ENCODE data around the gene FTO.

Gene FTO

DNA sequence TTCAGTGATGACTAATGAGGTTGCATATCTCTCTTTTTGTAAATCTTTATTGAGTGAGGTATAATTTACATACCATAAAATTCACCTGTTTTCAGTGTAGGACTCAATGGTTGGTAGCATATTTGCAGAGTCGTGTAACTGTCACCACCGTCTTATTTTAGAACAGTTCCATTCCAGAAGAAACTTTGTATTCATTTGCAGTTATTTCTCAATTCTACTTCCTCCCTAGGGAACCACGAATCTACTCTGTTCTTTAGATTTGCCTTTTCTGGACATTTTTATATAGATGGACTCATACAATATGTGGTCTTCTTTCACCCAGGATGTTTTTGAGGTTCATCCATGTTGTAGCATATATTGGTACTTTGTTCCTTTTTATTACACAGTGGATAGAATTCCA is 3.7 kb downstream of the FTO start:
- DNase-seq (ENCODE audit: insufficient read length, low spot score) (no peak), FAIRE-seq (no peak)

DNA sequence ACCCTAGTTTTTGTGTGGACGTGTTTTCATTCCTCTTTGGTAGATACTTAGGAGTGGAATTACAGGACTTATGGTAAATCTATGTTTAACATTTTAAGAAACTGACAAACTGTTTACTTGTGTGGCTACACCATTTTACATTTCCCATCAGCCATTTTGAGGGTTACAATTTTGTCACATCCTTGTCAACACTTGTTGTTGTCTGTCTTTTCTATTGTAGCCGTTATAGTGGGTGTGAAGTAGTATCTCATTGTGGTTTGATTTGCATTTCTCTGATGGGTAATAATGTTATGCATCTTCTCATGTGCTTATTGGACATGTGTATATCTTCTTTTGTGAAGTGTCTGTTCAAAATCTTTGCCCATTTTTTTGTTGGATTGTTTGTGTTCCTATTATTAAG is 4.5 kb downstream of the FTO start:
- FAIRE-seq: no peak

DNA sequence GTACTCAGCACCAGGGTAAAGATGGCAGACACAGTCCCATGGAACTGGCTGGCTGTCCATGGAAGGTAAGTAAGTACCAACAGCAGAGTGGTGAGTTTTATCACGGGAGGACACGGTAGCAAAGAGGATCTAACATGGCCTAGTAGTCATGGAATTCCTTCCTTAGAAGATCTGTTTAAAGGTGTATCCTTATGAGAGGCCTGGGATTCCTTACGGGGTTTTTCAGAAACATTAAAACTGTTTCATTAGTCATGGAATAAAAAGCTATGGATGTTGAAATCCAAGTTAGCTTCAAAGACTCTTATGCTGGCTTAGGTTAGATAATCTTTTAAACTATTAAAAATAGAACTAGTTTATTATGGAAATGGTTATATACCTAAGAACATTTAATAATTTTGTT is 7.4 kb downstream of the FTO start:
- DNase-seq (ENCODE audit: insufficient read length, low spot score): no peak
- FAIRE-seq: no peak

More for the DNA sequence above, 4.5 kb downstream of the FTO start:
- no peak for DNase-seq (ENCODE audit: insufficient read length, low spot score)

DNA sequence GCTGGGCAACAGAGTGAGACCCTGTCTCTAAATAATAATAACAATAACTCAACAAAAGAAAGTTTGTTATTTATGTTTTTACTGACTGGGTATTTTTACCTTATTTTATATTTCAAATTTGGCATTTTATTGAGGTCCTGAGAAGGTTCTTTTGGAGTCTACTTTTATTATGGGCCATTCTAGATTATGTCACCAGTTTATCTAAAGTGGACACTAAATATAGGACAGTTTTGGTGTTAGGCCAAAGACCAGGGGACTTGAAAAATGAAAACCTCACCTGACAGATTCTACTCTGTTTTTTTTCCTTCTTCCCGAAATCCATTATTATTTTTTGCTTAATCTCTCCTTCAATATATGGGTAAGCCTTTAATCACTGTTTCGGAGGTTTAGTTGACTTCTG is 8.1 kb downstream of the FTO start:
- no peak for DNase-seq (ENCODE audit: insufficient read length, low spot score)
- no peak for FAIRE-seq

DNA sequence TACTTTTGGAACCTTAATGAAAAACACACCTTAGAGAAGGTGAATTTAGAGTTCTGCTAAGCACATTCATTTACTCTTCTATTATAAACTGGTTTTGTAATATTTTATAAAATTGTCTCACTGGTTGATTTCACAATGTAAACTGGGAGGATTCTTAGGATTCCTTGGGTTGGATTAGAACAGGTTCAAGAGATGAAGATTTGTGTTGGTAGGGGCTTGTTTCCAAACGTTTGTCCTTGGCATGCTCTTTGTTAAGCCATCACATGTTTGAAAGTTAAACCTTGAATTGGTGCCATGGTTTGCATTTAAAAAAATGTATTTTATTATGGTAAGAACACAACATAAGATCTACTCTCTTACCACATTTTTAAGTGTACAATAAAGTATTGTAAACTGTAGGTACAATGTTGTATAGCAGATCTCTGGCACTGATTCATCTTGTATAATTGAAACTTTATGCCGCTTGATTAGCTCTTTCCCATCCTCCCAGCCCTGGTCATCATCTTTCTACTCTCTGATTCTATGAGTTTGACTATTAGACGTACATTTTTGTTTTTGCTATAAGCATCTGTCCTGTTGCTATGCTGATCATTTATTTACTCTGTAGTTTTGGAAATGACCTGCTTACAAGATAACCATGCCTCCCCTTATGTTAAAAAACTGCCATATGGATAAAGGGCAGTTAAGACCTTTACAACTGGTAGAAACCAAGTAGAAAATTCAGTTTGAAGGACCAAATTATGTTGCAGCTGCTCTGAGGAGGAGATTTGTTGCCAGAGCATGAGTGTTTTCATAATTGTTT is 9.6 kb downstream of the FTO start:
- FAIRE-seq (no peak), DNase-seq (ENCODE audit: insufficient read length, low spot score) (no peak)

DNA sequence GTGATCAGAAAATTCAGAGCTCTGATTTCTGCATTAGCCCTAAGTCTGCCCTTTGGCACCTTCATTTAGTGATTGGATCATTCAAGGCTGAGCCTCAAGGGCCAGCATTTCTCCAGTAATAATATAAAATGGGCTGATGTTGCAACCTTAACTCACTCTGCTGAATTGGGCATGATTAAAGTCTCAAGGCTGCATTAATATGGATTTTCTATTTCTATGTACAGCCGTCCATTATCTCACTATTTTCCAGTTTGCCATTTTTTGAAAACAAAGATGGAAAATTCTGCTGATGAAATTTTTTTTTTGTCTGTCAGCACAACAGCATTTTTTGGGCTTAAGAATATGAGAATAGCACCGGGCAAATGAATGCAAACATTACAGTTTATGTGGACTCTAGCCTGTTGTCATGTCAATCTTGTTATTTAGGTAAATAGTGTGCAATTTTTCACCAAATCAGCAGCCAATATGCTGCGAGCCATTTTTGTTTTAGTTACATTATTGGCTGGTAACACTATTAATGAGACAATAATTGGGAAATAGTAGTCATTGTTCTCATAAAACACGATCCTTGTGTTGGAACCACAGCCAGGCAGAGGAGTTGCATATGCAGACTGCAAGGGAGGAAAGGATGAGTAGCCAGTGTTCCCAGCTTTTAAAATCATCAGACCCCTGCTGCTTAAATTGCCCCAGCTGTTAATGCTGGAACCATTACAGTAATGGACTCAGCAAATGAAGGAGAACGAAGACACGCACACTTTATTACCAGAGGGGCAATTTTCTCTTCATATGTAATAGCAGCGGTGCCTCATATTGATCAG is 10.5 kb downstream of the FTO start:
- DNase-seq (ENCODE audit: insufficient read length, low spot score): no peak
- FAIRE-seq: no peak

DNA sequence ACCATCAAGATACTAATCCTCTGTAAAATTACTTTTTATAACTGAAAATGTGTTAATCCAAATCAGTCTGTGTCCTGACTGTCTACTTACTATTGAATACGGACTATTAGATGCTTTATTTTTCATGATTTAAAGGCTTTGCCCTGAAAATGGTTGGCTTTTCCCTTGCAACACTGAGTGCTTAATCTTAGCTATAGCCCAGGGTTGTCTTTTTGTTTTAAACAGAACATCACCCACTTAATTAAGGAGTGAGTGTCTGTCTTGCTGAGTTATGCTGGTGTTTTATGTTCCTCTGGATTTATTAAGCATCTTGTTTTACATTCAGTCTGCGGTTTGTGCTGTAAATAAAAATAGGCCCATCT is 11.0 kb downstream of the FTO start:
- no peak for DNase-seq (ENCODE audit: insufficient read length, low spot score)
- FAIRE-seq: no peak

DNA sequence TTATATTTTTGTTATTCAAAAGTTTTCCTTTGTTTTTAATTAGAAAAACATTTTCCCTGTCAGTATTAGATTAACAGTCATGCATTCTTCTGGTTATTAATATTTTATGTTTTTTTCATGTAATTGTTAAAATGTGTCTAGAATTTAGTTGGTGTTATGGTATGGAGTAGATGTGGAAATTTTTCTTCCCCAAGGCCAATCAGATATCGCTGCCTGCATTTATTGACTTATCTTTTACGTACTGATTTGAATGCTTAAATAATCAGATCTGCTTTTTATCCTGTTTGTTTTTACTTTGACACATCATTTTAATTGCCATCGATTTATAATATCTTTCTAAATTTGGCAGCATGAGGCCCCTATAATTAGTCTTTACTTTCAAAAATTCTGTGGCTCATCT is 13.6 kb downstream of the FTO start:
- DNase-seq (ENCODE audit: insufficient read length, low spot score): no peak
- FAIRE-seq: no peak

DNA sequence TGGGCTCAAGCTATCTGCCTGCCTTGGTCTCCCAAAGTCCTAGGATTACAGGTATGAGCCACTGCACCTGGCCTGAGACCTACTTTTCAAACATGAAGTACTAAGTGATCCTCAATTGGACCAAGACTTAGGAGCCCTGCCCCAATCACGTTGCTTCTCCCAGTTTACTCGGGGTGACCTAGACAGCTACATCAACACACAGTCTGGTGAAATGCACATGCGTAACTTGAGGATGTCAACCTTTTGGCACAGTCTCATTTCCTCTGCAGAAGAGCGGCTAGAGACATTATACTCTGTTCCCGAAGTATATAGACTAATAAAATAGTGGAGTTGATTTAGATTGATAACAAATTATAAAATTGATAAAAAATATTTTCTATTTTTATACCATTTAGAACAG is 17.1 kb downstream of the FTO start:
- DNase-seq (ENCODE audit: insufficient read length, low spot score) (no peak), FAIRE-seq (no peak)

DNA sequence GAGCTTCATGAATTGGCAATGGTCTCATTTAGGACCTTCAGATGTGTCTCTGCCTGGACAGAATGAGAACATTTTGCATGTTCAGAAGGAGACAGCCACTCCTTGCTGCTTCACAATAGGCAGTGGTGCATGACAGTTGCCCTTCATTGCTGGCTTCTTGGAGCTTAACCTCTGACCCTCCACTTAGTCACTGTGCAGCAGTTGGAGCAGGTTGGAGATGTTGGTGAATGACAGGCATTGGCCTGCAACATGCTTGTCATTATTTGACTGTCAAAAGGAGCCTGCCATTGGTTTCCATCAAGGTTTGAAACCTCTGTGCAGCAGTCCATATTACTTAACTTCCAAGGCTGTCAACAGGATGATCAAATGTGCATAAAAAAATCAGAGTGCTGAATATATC is 22.7 kb downstream of the FTO start:
- DNase-seq (ENCODE audit: insufficient read length, low spot score) (no peak), FAIRE-seq (no peak)

DNA sequence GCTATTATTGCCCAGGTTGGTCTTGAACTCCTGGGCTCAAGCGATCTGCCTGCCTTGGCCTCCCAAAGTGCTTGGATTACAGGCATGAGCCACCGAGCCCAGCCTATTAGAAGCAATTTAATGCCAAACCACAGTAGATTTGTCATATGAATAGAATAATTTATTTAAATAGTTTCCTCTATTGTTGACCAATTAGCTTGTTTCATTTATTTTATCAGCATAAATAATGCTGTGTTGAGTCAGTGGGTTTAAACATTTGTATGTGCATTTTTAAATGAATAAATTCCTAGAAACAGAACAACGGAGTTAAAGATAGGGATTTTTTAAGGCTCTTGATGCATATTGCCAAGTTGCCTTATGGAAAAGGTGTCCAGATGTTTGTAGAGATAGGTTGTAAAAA is 26.7 kb downstream of the FTO start:
- FAIRE-seq (no peak), DNase-seq (ENCODE audit: insufficient read length, low spot score) (no peak)

DNA sequence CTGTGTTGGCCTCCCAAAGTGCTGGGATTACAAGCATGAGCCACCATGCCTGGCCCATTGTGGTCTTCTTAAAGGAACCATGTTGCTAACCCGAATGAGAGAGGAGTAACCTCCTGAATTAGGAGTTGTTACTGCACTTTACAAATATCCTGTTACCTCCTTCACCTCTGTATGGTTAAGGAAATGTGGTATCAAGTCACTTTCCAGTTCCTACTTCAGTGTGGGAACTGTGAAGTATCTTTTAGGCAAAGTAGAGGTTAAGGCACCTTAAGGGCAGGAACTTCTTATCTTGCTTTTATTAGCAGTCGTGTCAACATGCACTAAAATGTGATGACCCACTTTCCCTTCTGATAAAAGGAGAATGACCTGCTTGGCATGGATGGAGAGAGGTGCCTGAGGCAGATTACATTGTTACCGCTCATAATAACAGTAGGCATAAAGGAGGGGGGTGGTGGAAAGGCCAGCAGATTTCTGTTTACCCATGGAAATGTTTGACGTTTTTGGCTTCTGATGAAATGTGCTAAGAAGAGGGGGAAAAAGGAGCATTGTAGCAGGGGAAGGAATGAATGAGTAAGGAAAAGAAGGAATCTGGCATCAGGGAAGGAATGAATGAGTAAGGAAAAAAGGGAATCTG is 28.5 kb downstream of the FTO start:
- no peak for DNase-seq (ENCODE audit: insufficient read length, low spot score)
- no peak for FAIRE-seq

DNA sequence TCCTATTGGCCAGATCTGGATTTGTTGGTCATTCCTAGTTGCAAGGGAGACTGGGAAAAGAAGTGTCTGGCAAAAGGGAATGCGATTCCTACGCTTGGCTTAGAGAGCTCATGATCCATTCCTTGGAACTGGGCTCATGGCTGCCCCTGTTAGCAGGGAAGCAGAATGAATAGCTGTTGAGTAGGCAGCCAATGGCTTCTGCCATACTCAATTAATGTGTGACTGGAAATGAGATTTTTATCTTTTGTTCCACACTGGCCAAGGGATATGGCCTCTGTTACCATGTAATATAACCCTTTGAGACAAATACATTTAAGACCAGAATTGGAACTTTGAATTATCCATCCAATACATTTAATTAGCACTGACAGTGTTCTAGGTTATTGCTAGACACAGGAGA is 31.0 kb downstream of the FTO start:
- DNase-seq (ENCODE audit: insufficient read length, low spot score): no peak
- FAIRE-seq: no peak

DNA sequence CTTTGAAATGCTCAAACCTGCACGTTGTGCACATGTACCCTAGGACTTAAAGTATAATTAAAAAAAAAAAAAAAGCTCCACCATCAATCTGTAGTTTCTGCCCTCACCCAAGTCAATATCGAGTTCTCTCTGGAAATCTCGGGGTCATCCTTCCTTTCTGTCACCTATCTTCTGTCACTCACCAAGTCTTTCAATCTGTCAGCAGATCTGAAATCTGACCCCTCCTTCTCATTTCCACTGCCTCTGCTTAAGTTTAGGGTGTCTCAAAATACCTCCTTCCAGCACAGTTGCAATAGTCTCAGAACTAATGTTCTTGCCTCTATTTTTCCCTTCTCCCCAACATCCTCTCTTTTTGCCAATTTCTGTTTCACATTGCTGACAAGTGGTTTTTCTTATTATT is 32.3 kb downstream of the FTO start:
- DNase-seq (ENCODE audit: insufficient read length, low spot score) (no peak), FAIRE-seq (no peak)

DNA sequence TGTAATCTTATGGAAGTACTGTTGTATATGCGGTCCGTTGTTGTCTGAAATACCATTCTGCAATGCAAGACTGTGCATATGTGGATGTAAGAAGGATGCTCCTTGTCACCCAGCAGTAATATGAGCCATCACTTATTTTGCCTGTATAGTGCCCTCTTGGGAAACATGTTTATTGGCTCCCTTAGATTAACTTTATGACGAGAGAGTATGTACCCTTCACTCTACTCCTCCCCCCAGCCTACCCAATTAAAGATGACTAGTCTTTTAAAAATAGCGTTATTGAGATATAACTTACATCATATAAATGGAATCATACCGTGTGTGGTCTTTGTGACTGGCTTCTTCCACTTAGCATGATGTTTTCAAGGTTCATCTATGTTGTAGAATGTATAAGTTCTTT is 33.6 kb downstream of the FTO start:
- no peak for DNase-seq (ENCODE audit: insufficient read length, low spot score)

DNA sequence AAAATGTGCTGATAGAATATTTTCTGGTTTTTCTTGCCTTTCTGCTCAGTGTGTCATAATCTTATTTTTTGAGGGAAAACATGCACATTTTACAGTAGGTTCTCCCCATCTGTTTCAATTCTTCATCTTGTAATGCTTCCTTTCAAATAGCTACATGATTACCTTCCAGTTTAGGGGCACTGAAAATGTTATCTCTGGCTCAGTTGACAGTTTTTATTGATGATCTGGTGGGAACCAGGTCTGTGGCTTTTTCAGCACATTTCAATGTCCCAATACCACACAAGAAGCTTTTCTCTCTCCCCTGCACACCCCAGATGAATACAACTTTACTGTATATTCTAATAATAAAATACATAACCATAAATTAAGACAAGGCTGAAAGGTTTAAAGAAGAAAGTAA is 36.5 kb downstream of the FTO start:
- DNase-seq (ENCODE audit: insufficient read length, low spot score) (no peak), FAIRE-seq (no peak)

More for the DNA sequence above, 33.6 kb downstream of the FTO start:
- no peak for FAIRE-seq

DNA sequence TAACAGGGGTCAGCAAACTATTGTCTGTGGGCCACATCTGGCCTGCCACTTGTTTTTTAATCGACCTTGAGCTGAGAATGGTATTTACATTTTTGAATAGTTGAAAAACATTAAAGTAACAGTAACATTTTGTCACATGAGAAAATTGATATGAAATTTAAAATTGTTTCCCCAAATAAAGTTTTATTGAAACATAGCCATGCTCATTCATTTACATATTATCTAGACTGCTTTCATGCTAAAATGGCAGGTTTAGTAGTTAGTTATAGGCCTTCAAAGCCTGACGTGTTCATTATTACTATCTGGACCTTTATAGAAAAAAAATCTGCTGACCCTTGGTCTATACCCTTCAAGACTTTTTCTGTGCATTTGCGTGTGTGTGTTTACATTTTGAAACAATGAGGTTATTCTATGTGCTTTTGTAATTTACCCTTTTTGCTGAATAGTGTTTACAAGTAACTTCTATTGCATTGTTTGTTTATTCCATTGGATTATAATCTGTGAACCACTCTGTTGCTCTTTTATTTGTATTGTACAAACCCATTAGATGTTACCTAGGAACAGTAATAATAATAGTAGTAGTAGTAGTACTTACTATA is 37.1 kb downstream of the FTO start:
- no peak for DNase-seq (ENCODE audit: insufficient read length, low spot score)
- no peak for FAIRE-seq

DNA sequence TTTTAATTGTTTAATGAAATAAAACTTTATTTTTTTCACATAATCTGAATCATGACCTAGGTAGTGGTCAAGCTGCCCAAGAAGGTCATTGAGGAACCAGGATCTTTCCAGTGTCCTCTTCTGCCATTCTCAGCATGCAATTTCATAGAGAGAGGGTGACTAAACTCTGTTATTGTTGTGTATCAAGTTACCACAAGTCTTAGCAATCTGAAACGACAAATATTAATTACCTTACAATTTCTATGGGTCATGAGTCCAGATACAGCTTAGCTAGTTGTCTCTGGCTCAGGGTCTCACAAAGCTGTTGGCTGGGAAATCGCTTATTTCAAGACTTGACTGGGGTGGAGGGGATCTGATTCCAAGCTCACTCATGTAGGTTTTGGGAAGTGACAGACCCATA is 37.6 kb downstream of the FTO start:
- DNase-seq (ENCODE audit: insufficient read length, low spot score): no peak
- FAIRE-seq: no peak

DNA sequence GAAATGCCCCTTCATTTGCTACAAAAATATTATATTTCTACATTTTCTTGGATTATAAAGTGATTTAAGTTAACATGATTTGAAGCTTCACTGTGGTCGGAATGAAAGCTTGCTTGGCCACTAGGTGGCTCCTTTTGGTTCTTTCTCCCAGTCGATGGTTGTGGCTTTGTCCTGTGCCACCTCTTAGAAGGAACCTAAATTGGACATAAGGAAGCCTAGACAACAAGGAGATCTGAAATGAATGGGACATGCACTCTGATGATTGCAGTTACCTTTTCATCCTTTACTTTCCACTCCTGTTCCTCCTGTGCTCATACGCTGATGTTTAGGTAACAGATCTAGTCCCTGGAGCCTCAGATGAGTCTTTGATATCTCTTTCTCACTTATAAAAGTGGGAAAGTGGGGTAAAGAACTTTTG is 39.2 kb downstream of the FTO start:
- no peak for DNase-seq (ENCODE audit: insufficient read length, low spot score)
- no peak for FAIRE-seq

DNA sequence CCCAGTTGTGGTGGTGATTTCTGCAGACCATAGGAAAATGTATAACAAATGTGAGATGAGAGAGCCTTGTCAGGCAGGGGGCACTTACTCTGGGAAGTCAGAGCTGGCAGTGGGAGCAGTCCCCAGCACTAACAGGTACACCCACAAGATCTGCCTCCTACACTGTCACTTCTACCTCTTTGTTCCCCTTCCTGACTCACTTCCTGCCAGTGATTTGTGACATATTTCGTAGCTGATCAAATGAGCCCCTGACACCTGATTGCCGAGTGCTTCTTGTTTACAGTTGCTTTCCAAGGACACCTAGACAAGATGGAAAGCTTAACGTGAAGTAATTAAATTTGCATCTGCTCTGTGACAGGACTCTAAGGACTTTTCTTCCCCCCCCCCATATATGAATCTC is 40.5 kb downstream of the FTO start:
- FAIRE-seq: no peak
- DNase-seq (ENCODE audit: insufficient read length, low spot score): no peak

DNA sequence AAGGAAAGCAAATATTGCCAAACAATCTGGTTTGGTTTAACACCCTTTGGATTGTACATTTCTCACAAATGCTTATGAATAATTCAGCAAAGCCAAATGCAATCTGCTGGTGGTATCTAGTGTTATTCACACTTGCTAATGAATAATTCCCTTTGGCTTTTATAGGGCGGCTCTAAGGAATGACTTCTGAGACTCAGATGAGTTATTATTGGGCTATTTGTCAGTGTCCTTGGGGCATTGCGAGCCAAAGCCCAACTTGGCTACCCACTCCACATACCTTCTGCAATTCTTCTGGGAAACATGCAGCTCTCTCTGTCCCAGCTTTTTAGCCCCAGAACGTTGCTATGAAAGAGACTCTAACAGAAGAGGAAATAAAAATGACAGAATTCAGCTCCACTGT is 41.1 kb downstream of the FTO start:
- FAIRE-seq: no peak
- DNase-seq (ENCODE audit: insufficient read length, low spot score): no peak

Data from GM19239 (cell line).